Vagina (tissue), 2 donors: ENCODE results near the gene FRMD4A.

Experiments used
- POLR2A ChIP-seq, 2 donors: fragments of 450-650 bp; IDR thresholded peaks; one replicate each; pipeline ENCODE4 v1.6.1; 2017; ENCODE audit warnings: antibody characterized with exemption in 2 of 2, mild to moderate bottlenecking in 2 of 2, moderate library complexity in 2 of 2
- POLR2AphosphoS5 ChIP-seq, 2 donors: sonication (generic); formaldehyde crosslinking; IDR thresholded peaks; one replicate each; pipeline ENCODE4 v1.9.0; 2017; ENCODE audit warnings: antibody characterized with exemption in 2 of 2, mild to moderate bottlenecking in 2 of 2, low read depth in 1 of 2; ENCODE audit not compliant: insufficient read depth in 1 of 2
- TF ChIP-seq, protein P1 (sequence below), 3 experiments: fragments of 450-650 bp in 2 of 3; fragments of 200-600 bp in 1 of 3; sonication (generic) in 1 of 3; IDR thresholded peaks; one replicate each; pipeline ENCODE4 v1.5.1; 2017 to 2019; ENCODE audit warnings: antibody characterized with exemption in 3 of 3, mild to moderate bottlenecking in 2 of 3, moderate library complexity in 2 of 3

DNA sequence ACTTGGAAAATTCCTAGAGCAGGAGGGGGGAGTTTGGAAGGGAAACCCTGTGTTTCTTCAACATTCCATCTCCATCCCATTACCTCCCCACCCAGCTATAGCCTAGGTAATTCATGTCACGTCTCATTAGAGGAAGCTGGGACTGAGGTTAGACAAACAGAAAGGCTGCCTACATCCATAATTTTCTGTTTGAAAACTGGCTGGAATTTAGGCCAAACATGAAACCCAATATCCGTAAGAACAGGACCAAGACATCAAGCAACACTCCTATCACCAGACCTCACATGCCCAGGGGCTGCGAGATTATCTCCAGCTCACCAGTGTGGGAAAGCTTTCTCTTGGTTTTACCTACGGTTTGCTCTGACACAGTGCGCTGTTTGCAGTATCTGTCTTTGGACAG is 316.3 kb downstream of the FRMD4A start:
- TF ChIP-seq POLR2AphosphoS5 (IDR thresholded peaks at IDR 0.05; ENCODE audit: insufficient read depth in 1 of 2, low read depth in 1 of 2) (no peak), POLR2A (IDR thresholded peaks at IDR 0.05) (no peak)
- TF ChIP-seq, protein P1, sequence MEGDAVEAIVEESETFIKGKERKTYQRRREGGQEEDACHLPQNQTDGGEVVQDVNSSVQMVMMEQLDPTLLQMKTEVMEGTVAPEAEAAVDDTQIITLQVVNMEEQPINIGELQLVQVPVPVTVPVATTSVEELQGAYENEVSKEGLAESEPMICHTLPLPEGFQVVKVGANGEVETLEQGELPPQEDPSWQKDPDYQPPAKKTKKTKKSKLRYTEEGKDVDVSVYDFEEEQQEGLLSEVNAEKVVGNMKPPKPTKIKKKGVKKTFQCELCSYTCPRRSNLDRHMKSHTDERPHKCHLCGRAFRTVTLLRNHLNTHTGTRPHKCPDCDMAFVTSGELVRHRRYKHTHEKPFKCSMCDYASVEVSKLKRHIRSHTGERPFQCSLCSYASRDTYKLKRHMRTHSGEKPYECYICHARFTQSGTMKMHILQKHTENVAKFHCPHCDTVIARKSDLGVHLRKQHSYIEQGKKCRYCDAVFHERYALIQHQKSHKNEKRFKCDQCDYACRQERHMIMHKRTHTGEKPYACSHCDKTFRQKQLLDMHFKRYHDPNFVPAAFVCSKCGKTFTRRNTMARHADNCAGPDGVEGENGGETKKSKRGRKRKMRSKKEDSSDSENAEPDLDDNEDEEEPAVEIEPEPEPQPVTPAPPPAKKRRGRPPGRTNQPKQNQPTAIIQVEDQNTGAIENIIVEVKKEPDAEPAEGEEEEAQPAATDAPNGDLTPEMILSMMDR (IDR thresholded peaks at IDR 0.05) = no peak
